HG03103 (cell line): ENCODE results near the gene PDE4D.
"Not testable (repeated sequence)": the region's sequence is repeated elsewhere in the genome, so short reads cannot be mapped to it uniquely, and the experiment has no call there.

Source experiments
- ATAC-seq: cut with Tn5 transposase; IDR thresholded peaks from one replicate; pipeline ENCODE4 v1.9.1; 2021; ENCODE audit warnings: low read depth; ENCODE audit not compliant: unreplicated experiment

Gene PDE4D

DNA sequence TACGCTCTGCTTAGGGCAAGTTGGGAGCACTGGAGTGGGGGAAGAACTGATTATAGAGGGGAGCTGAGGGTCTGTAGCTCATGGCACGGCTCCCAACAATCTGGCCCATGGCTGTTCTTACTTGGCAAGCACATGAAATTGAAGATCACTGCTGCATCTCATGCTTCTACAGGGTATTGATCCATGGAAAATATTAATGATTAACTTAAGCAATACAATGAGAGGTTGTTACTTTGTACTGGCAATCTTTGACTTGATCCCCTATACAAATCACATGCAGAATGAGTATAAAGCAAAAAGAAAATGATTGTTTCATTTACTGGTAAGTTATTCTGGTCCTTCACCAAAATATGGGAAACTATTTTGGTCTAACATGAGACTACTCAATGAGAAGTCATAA, 481.1 kb downstream of the PDE4D start:
- no peak for ATAC-seq

GRCh38 chr5:59408997-59409396, 484.5 kb downstream of the PDE4D start:
- not testable (repeated sequence) for ATAC-seq

- ATAC-seq: no peak
Observed at GRCh38 chr5:59407967-59408366, 485.6 kb downstream of the PDE4D start.

DNA sequence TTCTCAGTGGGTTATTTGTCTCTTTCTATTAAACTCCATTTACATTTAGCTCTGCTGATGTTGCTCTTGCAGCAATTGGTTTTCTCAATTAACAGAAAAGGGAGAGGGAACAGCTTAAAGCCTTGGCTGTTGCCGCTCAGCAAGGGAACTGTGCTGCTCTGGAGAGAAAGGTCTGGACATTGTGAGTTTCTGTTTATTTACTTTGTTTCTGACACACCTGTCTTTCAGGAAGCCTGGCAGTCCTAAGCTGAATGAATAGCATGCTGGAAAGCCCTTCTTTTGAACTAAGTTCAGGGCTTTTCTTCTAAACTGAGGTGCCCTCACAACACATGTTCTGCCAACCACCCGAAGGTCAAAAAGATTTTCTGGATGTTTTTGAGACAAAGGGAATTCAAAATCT, 491.9 kb downstream of the PDE4D start:
- no peak for ATAC-seq

GRCh38 chr5:59394956-59395355, 498.6 kb downstream of the PDE4D start:
- ATAC-seq: not testable (repeated sequence)

DNA sequence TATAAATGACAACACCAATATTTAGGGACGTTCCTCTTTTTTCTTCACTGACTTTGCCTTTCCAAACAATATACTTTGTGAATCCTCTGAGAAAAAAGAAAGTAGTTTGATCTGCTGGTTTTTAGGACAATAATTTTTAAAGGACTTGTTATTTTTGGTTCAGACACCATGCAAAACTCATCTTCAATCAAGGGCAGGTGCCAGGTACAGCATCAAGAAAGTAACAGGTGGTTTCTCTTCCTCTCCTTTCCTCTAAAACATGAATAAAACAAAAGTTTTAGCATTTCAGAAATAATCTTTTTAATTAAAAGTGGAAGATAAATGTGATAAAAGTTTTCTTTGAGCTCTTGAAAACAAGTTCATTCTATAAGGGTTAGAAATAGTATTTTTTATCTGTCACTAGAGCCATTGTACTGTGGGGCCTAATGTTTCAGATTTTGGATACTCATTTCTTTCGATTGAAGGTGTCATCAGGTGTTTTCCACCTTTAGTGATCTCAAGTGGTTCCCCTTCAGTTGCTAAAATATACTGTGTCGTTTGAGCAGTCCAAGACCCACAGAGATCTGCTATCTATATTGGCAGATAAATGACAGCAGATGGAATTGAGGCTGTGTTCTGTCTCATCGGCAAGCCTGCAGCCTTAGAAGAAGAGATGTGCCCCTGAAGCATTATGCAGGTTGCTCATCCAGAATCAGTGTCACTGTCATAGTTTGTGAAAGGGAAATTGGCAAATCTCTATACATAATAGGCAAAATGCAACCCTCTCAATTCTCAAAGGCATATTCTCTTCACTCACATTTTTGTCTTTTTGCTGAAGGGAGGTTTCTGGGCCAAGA, 499.7 kb downstream of the PDE4D start:
- no peak for ATAC-seq

GRCh38 chr5:59391576-59391975, 501.9 kb downstream of the PDE4D start:
- no peak for ATAC-seq

DNA sequence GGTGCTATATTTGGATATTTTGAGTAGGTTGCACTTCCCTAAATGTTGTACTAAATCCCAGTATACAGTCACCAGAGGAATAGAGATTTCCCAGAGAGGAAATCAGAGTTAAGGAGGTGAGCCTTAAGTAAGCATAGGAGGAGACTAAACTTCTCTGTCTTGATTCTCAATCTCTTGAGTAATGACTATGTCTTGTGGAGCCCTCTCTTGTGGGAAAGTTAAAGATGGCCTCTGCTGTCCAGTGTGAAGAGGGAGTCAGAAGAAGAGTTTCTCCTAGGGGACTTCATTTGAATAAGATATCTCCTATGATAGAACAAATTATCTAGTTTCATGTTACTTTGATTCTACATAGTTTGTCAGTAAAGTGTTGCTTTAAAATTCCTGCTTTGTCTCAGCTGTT, 502.5 kb downstream of the PDE4D start:
- ATAC-seq: no peak

DNA sequence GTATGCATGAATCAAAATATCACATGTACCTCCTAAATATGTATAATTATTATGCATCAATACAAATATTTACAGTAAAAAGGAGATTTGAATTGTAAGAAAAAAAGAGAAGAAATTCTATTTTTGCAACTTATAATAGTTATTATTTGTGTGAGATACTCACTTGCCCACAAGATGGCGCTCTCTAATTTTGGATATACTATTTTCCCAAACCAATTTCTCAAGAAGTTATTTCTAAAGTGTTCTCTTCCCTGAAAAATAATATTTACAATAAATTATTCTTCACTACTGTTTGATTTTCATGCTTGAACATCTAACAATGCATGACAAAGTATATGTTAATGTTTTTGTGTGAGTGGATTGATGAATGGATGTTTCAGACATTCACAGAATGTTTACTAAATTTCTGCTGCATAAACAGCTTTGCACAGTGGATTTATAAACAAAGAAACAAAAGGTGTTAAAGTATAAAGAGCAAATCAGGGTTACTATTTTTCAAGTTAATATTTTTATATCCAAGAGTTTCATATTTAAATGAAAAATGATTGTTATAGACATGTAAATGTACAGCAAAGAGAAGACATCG, 503.4 kb downstream of the PDE4D start:
- no peak for ATAC-seq

DNA sequence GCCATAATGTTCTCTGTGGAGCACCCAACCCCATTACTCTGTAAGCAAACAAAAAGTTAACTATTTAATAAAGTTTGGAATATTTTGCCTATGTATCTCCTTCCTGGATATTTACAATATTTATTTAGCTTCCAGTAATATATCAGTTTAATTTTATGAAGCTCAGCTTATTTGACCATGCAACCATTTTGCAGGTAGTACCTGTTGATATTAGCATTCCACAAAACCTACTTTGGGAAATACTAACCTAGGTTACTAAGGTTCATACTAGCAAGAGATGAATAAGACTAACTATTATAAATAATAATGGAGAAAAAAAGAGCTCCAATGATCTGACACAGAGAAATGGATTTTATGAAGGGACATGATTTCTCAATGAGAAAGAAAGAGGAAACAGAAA, 506.4 kb downstream of the PDE4D start:
- no peak for ATAC-seq

DNA sequence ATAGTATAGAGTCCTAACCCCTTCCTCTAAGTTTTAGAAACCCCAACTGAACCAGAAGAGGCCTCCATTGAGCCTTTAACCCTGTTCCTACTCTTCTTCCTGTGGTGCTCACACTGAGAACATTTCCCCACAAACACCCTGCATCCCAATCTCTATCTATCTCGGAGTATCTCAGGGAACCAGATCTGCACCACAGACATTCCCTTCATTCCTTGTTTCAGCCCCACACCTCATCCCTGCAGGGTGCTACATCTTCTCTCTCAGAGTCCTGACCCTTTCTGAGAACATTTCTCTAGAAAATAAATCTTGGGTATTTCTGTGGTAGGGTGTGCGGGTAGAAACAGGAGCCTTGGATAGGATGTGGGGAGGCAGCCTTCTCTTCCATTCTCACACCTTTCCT, 507.8 kb downstream of the PDE4D start:
- ATAC-seq: no peak

DNA sequence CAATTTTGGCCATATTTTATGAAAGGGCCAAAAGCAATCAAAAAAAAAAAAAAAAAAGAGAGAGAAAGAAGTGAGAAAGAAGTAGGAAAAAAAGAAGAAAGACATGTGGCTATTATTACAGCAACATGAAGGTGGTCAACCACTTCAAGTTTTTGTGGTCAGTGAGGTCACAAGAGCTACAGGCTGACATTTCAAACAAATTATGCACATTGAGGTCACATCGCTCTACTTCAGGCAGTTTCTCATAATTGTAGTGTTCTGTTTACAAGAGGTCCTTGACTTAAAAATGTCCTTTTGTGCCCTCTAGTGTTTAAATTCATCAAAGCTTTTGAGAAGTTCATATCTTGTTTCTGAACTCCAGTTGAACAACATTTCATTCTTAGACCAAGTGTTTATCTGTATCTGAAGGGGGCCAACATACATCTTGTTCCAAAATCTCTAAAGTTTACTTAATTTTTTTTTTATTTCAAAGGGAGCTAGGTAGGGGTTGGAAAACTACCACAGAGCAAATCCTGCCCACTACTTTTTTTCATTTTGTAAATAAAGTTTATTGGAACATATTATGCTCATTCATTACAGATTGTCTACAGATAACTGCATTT, 513.1 kb downstream of the PDE4D start:
- ATAC-seq: peak; percentile 92

GRCh38 chr5:59374036-59374435, 519.5 kb downstream of the PDE4D start:
- not testable (repeated sequence) for ATAC-seq

GRCh38 chr5:59371525-59372127, 521.9 kb downstream of the PDE4D start:
- ATAC-seq: no peak

DNA sequence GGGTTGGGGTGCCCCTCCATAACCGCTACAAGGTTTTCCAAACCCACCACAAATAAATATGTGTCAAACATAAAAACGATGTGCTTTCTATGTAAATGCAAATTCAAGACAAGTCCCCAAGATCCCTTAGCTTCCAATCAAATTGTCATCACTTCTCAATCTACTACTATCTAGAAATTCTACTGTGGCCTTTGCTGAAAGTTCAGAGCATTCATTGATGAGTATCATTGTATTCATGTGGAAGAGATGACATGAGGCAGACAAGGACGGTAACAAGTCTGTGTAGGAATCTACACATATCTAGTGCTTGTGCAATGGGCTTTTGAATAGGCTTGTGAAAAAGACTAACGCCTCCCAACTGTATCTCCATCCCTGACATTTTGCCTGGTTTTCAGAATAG, 524.6 kb downstream of the PDE4D start:
- ATAC-seq: no peak

GRCh38 chr5:59367791-59368394, 525.6 kb downstream of the PDE4D start:
- ATAC-seq: no peak

- no peak for ATAC-seq
Observed at GRCh38 chr5:59366784-59367183, 526.7 kb downstream of the PDE4D start.

DNA sequence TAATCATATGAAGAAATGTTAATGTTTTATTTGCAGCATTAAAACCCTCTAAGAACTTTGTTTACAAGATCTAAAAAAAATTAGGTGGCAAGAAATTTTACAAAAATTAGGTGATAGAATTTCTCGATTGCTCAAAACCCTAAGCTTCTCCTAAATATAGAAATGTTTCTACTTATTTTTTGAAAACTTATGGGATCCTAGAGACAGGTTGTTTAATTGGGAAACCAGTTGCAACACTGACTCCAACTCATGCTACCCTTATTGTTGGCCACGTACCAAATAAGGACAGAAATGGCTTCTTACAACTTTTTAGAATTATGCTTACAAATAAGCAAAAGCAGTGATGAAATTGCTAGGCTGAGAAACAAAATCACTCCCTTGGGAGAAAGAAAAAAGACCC, 531.1 kb downstream of the PDE4D start:
- ATAC-seq: no peak

- no peak for ATAC-seq
Observed at GRCh38 chr5:59361454-59361853, 532.1 kb downstream of the PDE4D start.

- no peak for ATAC-seq
Observed at GRCh38 chr5:59360130-59360555, 533.4 kb downstream of the PDE4D start.
